ENCODE measurements around the gene PIPOX.
"Not testable (repeated sequence)": the region's sequence is repeated elsewhere in the genome, so short reads cannot be mapped to it uniquely, and the experiment has no call there.

PIPOX gene

DNA sequence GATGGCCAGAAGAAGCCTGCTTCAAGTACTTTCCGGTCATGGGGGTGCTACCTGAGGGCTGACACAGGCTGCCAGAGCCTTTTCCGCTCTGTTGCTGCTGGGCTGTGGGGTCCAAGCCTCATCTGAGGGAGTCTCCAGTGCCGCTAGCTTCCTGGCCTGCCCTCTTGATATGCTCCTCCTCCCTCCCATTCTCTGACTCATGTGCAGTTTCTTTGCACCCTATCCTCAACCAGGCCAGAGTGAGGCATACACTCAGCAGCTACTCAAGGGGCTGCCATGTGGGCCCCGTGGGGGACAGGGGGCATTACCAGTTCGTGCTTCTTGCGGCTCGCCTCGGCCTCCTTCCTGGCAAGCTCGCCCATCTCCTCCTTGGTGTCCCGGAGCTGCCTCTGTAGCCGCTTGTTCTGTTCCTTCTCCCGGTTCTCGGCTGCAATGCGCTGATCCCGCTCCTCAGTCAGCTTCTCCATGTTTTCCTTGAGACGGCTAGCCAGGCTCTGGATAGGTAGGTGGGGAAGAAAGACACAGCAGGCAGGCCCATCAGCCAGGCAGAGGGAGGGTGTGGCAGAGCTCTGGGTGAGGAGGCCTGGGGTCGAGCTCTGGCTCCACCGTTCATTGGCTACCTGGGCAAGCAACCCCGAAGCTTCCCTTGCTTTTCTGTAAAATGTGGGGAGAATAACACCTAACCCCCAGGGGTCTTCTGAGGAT lies 43.8 kb downstream of the PIPOX start:
- Histone ChIP-seq H3K36me3 (ENCODE audit: insufficient read depth, low read length) (no peaks in the 10 kb centered on the region), H3K9ac (ENCODE audit: insufficient read length) (no peak overlapping the region), H3K27ac (no peak overlapping the region), H3K4me3 (no peak overlapping the region), H3K9me3 (ENCODE audit: low read depth, low read length) (no peaks in the 10 kb centered on the region)
- TF ChIP-seq EZH2 (IDR thresholded peaks at IDR 0.05) (no peak), POLR2AphosphoS5 (IDR thresholded peaks at IDR 0.05; ENCODE audit: borderline replicate concordance, low read depth, low read length) (no peak), FOXP2 (optimal IDR thresholded peaks at IDR 0.05; ENCODE audit: control extremely low read depth, extremely low read length, insufficient read depth) (no peak)
- DNase-seq (ENCODE audit: low read depth, low spot score) = no peak

DNA sequence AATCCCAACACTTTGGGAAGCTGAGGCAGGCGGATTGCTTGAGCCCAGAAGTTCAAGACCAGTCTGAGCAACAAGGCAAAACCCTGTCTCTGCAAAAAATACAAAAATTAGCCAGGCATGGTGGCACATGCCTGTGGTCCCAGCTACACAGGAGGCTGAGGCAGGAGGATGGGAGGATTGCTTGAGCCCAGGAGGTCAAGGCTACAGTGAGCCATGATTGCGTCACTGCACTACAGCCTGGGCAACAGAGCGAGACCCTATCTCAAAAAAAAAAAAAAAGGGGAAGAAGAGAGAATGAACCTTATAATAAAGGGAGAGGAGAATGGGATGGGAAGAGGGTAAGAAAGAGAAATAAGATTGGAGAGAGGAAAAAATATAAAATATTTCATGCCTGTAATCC lies 45.8 kb downstream of the PIPOX start:
- not testable (repeated sequence) for H3K36me3 ChIP-seq (ENCODE audit: insufficient read depth, low read length); H3K9ac ChIP-seq (ENCODE audit: insufficient read length); DNase-seq (ENCODE audit: low read depth, low spot score); H3K27ac ChIP-seq; H3K4me3 ChIP-seq; H3K9me3 ChIP-seq (ENCODE audit: low read depth, low read length)

DNA sequence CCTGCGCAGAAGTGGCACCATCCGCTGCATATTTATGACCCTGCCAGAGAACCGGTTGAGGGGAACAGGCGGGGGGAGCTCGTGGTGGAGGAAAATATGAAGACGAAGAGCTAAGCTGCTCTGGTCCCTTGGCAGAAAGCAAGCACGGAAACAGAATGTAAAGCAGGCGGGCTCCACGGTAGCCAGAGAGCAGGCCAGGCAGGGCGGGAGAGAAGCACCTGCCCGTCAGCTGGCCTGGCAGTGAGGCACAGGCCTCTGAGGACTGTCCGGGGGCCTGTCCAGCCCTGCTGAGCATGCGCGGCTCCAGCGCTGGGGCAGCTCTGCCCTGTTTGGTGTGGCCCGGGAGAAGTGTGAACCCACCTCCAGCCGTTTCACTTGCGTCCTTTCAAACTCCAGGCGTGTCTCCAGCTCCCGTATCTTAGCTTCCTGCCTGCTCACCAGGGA lies 46.7 kb downstream of the PIPOX start:
- no peak for TF ChIP-seq EZH2 (IDR thresholded peaks at IDR 0.05)
- TF ChIP-seq FOXP2 (optimal IDR thresholded peaks at IDR 0.05; ENCODE audit: control extremely low read depth, extremely low read length, insufficient read depth) = no peak
- no peak for TF ChIP-seq POLR2AphosphoS5 (IDR thresholded peaks at IDR 0.05; ENCODE audit: borderline replicate concordance, low read depth, low read length)
- H3K9ac ChIP-seq (ENCODE audit: insufficient read length) = no peak overlapping the region
- H3K9me3 ChIP-seq (ENCODE audit: low read depth, low read length) = no peaks in the 10 kb centered on the region
- H3K4me3 ChIP-seq = no peak overlapping the region
- H3K36me3 ChIP-seq (ENCODE audit: insufficient read depth, low read length) = no peaks in the 10 kb centered on the region
- H3K27ac ChIP-seq = no peak overlapping the region
- no peak for DNase-seq (ENCODE audit: low read depth, low spot score)

DNA sequence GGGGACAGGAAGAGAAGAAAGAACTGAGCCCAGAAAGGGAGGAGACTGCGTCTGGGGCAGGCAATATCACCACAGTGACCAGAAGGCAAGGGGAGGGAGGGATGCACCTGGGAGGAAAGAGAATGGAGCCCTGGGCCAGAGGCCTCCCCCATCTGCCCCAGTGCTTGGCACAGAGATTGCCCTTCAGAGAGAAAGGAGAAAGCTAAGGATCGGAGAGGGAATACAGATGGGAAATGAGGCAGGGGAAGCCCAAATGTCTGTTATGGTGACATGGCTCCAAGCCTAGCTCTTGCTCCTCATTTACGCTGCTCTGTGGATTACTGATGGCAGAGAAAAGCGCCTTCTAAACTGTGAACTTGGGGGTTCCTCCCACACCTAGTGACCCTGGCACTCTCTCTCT lies 47.2 kb downstream of the PIPOX start:
- no peak for DNase-seq (ENCODE audit: low read depth, low spot score)
- Histone ChIP-seq H3K36me3 (ENCODE audit: insufficient read depth, low read length) (no peaks in the 10 kb centered on the region), H3K9ac (ENCODE audit: insufficient read length) (no peak overlapping the region), H3K27ac (no peak overlapping the region), H3K4me3 (no peak overlapping the region), H3K9me3 (ENCODE audit: low read depth, low read length) (no peaks in the 10 kb centered on the region)
- TF ChIP-seq POLR2AphosphoS5 (IDR thresholded peaks at IDR 0.05; ENCODE audit: borderline replicate concordance, low read depth, low read length) = no peak
- TF ChIP-seq FOXP2 (optimal IDR thresholded peaks at IDR 0.05; ENCODE audit: control extremely low read depth, extremely low read length, insufficient read depth) = no peak
- TF ChIP-seq EZH2 (IDR thresholded peaks at IDR 0.05) = no peak

DNA sequence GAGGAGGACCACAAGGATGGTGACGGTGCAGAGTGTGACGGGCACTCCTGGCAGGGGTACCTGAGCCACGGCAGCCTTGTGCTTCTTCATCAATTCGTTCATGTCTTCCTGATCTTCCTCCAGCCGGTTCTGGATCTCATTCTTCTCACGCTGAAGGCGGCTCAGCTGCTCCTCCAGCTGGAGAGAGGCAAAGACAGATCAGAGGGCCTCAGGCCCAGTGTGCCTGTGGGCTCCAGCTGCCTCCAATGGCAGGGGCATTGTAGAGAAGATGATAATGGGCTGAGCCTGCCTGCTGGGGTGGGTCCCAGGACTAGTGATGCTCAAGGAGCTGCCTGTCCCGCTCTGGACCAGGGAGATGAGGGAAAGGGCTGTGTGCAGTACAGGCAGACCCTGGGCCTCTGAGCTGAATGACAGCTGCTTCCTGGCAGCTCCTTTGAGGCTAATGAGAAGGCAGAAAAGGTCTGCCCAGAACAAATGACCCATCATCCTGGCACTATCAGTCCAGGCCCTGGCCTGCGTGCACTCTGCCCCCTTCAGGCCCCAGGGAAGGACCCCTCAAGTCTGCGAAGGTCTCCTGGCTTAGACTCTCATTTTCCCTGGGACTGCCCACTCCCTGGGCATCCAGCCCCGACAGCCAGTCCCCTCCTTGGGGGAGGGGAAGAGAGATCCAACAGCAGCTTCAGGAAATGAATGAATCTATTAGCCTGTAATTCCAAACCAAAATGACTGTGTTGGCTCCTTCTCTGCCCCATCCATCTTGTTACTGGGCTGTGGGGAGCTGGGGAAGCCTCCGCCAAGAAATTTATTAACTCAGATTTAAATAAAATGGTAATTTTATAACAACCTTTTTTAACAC lies 48.0 kb downstream of the PIPOX start:
- H3K9me3 ChIP-seq (ENCODE audit: low read depth, low read length) = no peaks in the 10 kb centered on the region
- H3K9ac ChIP-seq (ENCODE audit: insufficient read length) = no peak overlapping the region
- no peaks in the 10 kb centered on the region for H3K36me3 ChIP-seq (ENCODE audit: insufficient read depth, low read length)
- H3K27ac ChIP-seq = no peak overlapping the region
- TF ChIP-seq EZH2 (IDR thresholded peaks at IDR 0.05) (no peak), FOXP2 (optimal IDR thresholded peaks at IDR 0.05; ENCODE audit: control extremely low read depth, extremely low read length, insufficient read depth) (no peak), POLR2AphosphoS5 (IDR thresholded peaks at IDR 0.05; ENCODE audit: borderline replicate concordance, low read depth, low read length) (no peak)
- no peak overlapping the region for H3K4me3 ChIP-seq
- no peak for DNase-seq (ENCODE audit: low read depth, low spot score)

DNA sequence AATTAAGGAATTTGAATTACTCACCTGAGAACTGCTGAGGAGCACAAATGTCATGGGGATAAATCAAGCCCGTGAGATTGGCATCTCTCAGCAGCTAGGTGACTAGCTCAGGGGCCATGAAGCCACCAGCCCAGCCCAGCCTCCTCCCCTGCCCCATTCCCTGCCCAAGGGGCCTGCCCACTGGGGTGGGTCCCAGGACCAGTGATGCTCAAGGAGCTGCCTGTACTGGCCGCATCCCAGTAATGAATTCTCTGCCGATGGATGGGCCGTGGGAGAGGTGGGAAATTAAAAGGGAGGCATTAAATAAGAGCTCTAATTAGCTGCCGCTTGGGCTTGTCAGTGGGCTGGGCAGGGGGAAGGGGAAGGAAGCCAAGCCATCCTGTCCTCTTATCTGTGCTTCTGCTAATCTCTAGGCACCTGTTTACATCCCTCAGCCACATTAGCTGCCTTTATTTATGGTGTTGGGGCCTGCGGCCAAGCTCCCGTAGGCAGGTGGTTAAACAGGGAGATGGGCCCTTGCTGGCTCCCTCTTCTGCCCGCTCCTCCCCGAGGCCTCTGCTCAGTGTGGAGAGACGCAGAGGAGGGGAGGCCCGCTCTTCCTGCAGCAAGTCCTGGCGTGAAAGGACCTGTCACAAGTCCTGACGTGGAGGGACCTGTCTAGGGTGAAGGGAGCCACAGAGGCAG lies 48.8 kb downstream of the PIPOX start:
- DNase-seq (ENCODE audit: low read depth, low spot score) = no peak
- H3K27ac ChIP-seq = no peak overlapping the region
- no peak overlapping the region for H3K9ac ChIP-seq (ENCODE audit: insufficient read length)
- H3K4me3 ChIP-seq = no peak overlapping the region
- H3K9me3 ChIP-seq (ENCODE audit: low read depth, low read length) = no peaks in the 10 kb centered on the region
- no peaks in the 10 kb centered on the region for H3K36me3 ChIP-seq (ENCODE audit: insufficient read depth, low read length)
- TF ChIP-seq EZH2 (IDR thresholded peaks at IDR 0.05) (no peak), FOXP2 (optimal IDR thresholded peaks at IDR 0.05; ENCODE audit: control extremely low read depth, extremely low read length, insufficient read depth) (no peak), POLR2AphosphoS5 (IDR thresholded peaks at IDR 0.05; ENCODE audit: borderline replicate concordance, low read depth, low read length) (no peak)

DNA sequence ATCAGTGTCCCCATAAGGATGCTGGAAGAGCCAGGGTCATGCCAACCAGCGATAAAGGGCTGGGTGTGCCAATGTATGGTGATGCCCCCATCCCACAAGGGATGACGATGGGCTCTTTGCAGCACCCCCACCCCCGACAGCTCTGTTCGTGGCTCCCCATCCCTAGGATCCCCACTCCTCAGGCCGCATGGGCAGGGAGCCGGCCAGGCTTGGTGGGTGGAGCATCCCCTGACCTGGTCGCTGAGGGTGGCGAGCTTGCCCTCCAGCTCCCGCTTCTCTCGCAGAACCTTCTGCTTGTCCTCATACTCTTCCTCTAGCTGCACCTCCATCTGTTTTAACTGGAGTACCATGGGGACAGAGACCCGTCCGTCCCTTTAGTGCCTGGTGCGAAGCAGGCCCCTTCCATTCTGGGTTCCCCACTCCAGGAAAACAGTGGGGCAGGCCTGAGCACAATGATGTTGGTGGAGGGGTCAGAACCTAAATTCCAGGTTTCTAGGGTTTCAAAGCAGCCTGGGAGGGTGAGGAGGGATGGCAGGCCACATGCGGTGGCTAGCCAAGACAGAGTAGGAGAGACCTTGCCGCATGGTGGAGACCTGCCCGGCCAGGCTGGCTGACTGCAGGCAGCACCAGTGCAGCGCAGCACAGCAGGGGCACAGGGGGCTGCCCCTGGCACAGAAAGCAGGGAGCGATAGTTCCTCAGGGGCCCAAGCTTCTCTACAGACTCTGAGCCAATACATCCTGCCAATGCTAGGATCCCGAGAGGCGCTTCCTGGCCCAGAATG lies 50.3 kb downstream of the PIPOX start:
- no peaks in the 10 kb centered on the region; the same call in 1 of the 2 replicates for H3K36me3 ChIP-seq (ENCODE audit: insufficient read depth, low read length)
- no peak for DNase-seq (ENCODE audit: low read depth, low spot score)
- H3K9me3 ChIP-seq (ENCODE audit: low read depth, low read length) = no peaks in the 10 kb centered on the region
- H3K27ac ChIP-seq = no peak overlapping the region
- no peak overlapping the region for H3K9ac ChIP-seq (ENCODE audit: insufficient read length)
- no peak overlapping the region for H3K4me3 ChIP-seq
- TF ChIP-seq EZH2 (IDR thresholded peaks at IDR 0.05) = no peak
- no peak for TF ChIP-seq POLR2AphosphoS5 (IDR thresholded peaks at IDR 0.05; ENCODE audit: borderline replicate concordance, low read depth, low read length)
- no peak for TF ChIP-seq FOXP2 (optimal IDR thresholded peaks at IDR 0.05; ENCODE audit: control extremely low read depth, extremely low read length, insufficient read depth)

Data from SK-N-MC (cell line).